Suppressor macrophage treated with lipopolysaccharide for 1 hour (primary cell): ENCODE results near the gene RAB12.

Experiments used
- DNase-seq, 3 donors: peaks; one replicate each; pipeline ENCODE4 v3.0.0-alpha.2; 2020 to 2022

Gene RAB12

GRCh38 chr18:8685141-8685913 is 76.1 kb downstream of the RAB12 start:
- DNase-seq: no peak

- no peak for DNase-seq
Observed at GRCh38 chr18:8685914-8686216, 76.6 kb downstream of the RAB12 start.

- no peak for DNase-seq
Observed at GRCh38 chr18:8686611-8687010, 77.4 kb downstream of the RAB12 start.

- DNase-seq: no peak
Observed at GRCh38 chr18:8688216-8688800, 79.1 kb downstream of the RAB12 start.

GRCh38 chr18:8688816-8689215 is 79.6 kb downstream of the RAB12 start:
- no peak for DNase-seq
